A204.1 (cell line): ENCODE results near the gene CYTL1.
"Not testable (repeated sequence)": the region's sequence is repeated elsewhere in the genome, so short reads cannot be mapped to it uniquely, and the experiment has no call there.

Source experiments
- FAIRE-seq: peaks from 2 replicates; lab custom pipeline; 2012; peaks lifted over from hg19 to GRCh38; lab: Jason Lieb, UNC

Gene CYTL1

DNA sequence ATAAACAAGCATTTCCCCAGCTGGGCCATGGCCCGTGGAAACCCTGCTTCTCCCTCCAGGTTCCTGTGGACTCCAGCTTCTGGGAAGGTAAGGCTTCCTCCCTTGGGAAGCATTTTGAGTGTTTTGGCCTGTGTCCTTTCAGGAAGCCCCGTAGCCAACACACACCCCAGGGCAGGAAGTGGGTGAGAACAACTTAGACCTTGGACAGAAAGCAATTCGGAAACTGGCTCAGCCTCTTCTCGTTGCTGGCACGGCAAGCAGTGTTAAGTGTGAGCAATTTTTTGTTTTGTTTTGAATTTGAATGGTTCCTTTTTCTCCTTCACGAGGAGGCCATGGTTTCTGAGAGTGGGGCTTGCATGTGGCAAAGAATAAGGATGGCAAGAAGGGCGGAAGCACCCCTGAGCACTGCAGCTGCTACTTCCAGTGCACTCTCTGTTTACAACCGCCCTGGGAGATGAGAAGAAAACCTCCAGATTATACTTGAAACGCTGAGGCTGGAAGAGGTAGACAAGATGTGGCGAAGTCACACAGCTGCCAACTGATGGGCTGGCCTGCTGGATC is 14.1 kb upstream of the CYTL1 start:
- no peak for FAIRE-seq

DNA sequence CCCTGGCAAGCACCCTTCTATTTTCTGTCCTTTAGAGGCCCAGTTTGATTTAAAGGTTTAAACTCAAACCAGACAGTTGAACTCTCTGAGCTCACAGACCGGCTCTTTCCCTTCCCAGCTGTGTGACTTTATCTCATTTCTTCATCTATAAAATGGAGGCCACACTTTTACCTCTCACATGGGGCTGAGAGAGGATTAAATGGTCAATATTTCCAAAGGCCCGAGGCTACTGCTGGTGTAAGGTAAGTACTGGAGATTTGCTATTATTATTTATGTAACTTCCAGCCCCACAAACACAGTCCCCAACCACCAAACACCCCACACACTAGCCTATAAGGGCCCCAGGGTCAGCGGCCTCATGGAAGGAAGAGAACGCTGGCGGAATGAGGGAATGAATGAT is 13.6 kb upstream of the CYTL1 start:
- no peak for FAIRE-seq

DNA sequence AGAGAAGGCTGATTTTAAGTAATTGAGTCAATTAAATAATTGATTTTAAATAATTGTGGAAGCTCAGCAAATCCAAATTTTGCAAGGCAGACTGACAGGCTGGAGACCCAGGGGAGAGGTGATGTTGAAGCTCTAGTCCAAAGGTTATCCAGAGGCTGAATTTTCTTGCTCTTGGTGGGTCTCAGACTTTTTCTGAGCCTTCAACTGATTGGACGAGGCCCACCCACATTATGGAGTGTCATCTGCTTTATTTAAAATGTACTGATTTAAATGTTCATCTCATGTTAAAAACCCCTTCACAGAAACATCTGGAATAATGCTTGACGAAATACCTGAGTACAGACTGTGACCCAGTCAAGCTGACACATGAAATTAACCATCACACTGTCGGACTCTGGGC is 11.7 kb upstream of the CYTL1 start:
- FAIRE-seq: no peak

DNA sequence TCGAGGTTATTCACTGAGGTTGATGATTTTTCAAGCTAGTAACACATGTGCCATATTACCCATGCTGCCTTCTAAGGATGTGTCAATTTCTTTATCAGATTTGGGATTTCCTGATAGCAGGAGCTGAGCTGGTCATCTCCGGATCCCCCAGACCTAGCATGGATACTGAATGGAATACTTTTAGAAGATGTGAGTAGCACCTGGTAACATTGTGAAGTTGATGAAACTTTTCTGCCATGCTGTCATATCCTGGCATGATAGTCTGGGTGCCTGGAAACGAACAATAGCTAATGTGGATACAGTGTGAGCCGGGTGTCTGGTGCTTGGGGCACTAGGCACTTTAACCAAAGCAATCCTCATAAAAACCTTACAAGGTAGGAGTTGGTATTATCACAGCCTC is 11.0 kb upstream of the CYTL1 start:
- no peak for FAIRE-seq

DNA sequence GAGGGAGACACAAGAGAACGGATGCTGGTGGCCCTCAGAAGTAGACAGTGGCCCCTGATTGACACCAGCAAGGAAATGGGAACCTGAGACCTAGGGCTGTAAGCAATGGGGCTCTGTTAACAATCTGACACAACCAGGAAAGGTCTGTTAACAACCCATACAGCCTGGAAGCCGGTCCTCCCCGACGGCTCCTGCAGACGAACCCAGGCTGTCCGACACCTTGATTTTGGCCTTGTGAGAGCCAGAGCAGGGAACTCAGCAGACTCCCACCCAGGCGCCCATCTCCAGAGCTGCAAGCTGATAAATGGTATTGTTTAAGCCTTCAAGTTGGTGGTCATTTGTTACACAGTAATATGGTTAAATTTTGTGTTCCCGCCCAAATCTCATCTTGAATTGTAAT is 10.2 kb upstream of the CYTL1 start:
- no peak for FAIRE-seq

DNA sequence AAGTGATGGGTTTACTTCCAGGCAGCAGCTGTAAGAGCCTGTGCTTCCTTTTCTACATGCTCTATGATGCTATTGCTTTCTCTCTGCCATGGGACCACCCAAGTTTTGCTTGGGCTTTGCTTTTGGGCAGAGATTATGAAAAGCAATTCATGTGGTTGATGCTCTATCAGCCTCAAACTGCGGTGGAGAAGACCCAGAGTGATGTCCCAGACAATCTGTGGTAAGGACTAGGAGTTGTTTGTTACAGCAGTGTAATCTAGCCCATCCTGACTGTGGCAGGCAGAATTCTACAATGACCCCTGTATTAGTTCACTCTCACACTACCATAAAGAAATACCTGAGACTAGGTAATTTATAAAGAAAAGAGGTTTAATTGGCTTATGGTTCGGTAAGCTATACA is 9.2 kb upstream of the CYTL1 start:
- FAIRE-seq: no peak

DNA sequence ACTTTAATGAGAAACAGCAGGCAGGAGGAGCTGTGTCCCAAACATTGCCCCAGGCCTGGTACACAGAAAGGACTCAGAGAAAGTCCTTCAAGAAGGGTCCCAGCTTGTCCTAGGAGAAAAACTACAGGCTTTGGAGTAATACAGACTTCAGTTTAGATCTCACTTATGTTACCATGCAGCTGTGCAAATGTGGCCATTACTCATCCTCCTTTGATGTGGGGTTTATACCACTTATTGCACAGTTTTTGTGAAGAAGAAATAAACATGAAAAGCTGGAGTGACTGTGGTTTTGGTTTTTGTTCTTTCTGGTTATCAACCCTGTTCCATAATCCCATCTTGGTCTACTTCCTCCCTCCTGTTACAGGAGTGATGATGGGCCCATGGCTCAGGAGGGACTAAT is 8.1 kb upstream of the CYTL1 start:
- no peak for FAIRE-seq

DNA sequence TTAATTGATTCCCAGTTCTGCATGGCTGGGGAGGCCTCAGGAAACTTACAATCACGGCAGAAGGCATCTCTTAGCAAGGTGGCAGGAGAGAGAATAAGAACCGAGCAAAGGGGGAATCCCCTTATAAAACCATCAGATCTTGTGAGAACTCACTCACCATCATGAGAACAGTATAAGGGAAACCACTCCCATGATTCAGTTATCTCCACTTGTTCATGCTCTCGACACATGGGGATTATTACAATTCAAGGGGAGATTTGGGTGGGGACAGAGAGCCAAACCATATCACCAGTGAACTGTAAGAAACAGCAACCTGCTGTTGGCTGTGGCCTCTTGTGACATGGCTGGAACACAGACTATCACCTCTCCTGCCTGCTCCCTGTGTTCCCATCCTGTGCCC is 7.1 kb upstream of the CYTL1 start:
- FAIRE-seq: no peak

DNA sequence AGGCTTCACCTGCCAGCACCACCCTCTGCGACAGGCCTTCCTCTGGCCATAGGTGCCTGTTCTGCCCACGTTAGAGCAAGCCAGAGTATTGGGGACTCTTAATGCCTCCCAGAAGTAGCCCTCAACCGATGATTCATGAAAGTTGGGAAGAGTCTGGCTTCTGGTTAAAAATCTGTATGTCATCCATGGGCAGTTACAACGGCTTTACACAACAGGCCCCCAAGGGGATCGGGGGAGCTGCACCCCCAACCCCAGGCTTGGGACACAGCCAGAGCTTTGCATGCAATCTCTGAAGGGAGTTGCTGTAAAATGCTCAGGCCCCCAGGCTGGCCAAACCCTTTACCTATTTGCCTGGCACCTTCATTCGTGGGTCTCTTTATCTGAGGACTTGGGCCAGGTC is 5.4 kb upstream of the CYTL1 start:
- FAIRE-seq: no peak

DNA sequence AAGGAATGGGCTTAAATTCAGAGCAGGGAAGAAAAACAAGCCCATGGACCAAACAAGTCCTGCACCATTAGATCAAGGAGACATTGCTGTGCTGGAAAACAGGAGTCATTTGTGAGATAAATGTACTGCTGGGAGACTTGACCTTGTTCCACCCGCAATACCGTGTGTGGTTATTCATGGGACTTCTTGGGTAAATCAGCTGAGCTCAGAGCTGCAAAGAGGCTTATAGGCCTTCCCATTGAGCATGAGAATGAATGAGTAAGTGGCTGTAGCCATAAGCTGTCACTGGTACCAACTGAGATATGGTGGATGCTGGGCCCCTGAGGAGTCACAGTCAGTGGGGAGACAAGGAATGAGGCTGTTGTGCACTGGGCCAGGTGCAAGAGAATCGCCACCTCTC is 2.3 kb upstream of the CYTL1 start:
- FAIRE-seq: no peak

DNA sequence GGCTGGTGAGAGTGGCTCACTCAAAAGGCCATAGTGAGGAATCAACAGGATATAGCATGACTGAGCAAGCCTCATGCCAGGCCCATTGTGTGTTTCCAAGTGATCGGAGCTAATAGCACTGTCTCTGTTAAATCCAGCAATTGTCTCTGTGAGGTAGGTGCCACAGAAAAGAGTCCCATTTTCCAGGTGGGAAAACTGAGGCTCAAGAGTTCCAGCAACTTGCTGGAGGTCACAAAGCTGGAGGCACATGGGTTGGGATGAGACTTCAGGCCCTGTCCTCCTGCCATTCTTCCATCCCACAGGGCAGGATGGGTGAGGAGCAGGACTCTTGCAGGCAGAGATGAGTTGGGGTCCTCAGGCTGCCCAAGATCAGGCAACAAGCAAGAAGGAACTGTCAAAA is 1.1 kb upstream of the CYTL1 start:
- no peak for FAIRE-seq

DNA sequence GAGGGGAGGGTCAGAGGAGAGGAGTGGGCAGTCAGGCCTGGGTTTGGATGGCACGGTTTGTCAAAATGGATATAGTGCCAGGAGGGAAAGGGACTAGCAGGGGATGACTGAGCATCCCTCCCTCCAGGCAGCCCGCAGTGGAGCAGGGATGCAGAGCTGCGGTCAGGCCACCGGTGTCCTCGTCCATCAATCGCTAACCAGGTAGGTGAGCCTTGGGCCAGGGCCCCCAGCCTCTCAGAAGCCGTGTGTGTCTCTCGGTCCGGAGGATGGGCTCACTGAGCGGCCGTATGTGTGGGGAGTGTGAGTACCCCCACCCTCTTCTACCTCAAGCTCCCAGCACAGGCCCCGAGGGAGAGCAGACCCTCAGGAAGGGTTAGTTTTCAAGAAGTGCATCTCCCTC is 538 bp upstream of the CYTL1 start:
- FAIRE-seq: no peak

DNA sequence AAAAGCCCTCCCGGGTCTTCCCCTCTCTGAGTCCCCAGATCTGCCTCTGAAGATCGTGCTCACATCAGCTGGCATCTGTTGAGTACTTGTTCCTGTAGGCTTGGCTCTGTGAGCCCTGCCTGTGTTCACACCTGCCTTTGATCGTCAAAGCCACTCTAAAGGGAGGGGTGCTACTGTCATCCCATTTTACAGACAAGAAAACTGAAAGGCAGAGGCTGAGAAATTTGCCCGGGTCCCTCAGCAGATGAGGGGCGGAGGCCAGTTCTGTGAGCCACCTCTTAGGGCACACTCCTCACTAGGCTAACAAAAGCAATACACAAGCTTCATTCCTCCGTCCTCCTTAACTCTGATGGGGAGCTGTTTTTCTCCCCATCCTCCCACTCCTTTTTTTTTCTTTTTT is 655 bp downstream of the CYTL1 start:
- FAIRE-seq: no peak

DNA sequence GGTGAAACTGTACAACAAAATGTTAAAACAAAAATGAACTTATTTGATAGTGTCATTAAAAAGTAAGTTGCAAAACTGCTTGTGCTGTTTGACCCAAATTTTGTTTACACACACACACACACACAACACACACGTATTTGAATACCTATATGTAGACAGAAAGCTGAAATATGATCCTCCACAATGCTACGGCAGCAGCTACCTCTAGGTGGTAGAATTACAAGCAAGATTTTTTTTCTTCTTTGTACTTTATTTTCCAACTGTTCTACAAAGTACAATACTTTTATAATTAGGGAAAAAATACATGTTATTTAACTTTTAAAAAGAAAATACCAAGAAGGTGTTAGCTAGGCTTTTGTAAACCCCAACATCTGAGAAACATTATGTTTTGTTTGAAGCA is 1.2 kb downstream of the CYTL1 start:
- no peak for FAIRE-seq

DNA sequence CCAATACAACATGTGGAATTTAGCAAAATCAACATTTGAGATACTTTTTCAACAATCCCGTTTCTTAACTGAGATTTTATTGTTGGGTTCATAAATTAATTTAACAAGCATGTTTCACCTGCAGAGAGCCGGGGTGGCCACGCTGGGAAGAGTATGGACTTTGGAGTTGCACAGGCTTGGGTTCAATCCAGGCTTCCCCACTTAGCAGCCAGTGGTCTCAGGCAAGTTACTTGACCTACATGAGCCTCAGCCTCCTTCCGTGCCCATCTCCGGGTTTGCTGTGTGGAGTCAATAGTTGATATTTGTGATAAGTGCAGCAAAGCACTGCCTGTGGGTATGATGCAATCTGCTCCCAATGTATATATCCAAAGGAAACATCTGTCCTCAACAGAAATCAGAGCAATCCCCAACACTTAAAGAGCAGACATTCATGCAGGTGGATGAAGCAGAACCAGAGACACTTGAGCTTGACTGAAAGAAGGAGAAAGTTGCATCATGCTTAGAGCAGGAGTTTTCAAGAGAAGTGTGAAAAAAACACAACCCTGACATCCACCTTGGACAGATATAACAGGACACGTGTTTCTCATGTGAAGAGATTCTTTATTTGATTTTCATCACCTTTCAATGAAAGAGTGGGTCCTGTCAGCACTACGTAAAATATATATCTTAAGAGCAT is 5.1 kb downstream of the CYTL1 start:
- no peak for FAIRE-seq

DNA sequence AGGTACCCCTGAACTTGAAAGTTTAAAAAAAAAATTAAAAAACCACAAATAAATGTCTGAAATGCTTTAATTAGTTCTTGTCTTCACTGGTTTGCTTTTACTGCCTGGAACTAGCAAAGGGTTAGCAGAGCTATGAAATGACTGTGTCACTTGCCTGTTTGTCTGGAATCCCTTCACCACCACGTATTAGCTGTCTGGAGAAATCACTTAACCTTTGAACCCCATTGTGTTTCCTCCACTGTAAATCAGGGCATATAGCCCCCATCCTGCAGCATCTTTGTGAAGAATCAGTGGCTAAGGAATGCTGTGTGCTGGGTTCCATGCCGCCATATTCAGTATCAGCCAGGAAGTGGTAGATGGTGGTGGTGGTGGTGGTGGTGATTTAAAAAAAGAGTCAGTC is 6.3 kb downstream of the CYTL1 start:
- no peak for FAIRE-seq

DNA sequence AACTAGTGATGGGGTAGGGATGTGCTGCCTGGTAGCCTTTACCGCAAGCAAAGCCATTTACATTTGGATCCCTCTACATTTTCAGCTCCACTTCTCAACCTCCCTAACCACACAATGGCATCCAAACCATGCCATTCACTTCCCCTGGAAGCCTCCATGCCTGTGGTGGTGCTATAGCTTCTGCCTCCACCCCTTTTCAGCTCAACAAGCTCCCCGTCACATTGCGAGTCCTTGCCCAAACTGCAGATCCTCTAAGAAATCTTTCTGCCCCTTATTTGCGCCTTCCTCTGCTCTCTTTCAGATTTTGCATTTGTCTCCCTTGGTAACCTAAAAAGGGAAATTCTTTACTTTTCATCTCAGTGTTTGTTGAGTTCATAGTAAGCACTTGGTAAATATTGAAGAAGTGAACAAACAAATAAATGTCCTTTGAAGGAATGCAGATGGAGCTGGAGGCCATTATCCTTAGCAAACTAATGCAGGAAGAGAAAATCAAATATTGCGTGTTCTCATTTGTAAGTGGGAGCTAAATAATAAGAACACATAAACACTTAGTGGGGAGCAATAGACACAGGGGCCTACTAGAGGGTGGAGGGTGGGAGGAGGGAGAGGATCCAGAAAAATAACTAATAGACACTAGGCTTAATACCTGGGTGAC is 6.9 kb downstream of the CYTL1 start:
- FAIRE-seq: no peak

DNA sequence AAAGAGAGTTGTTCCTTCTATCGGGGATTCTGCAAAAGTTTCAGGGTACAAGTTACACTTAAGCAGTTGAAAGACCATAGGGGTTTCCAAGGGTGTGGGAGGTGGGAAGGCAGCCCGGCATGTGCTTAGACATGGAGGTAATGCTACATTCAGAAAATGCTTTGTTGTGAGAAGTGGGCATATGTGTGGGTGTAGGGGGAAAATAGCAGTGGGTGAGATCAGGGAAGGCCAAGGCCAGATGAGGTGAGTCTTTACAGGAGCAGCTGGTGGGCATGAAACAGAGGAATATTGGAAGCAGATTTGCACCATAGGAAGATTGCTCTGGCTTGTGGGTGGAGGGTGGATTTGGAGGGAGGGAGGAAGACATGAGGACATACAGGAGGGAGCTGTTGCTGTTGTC is 8.3 kb downstream of the CYTL1 start:
- no peak for FAIRE-seq

DNA sequence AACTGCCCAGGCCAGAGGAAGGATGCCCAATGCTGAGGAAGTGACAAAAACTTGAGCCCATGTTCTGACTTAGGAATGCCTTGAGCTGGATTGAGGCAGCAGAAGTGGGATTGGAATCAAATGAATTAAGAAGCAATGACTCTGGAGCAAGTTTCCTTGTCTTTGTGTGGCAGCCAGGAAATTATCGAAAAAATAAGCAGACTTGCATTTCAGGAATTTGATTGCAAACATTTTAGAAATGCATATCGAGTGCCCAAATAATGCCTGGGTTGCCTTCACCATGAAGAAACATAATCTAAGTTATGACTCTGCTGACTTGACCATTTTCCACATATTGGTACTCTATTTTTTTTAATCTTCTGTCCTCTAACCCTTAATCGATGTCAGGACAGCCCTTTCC is 9.5 kb downstream of the CYTL1 start:
- no peak for FAIRE-seq

DNA sequence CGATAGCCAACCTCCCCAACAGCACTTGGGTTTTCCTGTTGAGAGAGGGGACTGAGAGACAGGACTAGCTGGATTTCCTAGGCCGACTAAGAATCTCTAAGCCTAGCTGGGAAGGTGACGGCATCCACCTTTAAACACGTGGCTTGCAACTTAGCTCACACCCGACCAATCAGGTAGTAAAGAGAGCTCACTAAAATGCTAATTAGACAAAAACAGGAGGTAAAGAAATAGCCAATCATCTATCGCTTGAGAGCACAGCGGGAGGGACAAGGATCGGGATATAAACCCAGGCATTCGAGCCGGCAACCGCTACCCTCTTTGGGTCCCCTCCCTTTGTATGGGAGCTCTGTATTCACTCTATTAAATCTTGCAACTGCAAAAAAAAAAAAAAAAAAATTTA is 12.3 kb downstream of the CYTL1 start:
- FAIRE-seq: not testable (repeated sequence)

DNA sequence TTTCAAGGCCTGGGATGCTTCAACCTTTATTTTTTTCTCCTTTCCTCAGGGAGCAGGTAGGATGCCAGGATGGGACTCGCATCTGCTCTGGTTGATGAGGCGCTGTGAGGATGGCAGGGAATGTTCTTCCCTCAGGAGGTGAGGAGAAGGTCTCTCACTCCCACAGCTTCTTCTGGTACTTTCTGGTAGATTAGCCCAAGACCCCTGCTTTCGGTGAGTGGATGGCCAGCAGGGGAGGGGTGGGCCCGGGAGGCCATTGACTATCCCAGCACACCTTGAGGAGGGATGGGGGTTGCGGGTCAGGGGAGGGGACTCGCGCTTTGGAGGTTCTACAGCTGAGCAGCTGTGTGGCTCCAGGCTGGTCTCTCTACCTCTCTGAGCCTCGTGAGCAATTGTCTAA is 14.8 kb downstream of the CYTL1 start:
- no peak for FAIRE-seq

DNA sequence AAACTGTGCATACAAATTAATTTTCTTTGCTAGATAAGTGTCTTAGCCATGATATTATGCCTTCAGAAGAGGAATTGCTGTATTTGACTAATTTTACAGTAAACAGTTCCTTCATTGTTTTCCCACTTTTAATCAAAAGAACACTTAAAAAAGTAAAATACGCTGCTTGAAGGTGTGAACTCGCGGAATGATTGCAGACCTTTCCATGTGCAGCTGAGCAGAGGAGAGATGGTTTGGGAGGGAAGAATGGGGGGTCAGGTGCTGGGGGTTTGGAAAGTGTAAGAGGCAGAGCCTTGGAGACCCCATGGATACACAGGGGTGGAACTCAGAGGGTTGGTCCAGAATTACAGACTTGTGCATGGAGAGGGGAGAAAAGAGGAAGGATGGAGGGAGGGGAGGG is 15.3 kb downstream of the CYTL1 start:
- FAIRE-seq: no peak

DNA sequence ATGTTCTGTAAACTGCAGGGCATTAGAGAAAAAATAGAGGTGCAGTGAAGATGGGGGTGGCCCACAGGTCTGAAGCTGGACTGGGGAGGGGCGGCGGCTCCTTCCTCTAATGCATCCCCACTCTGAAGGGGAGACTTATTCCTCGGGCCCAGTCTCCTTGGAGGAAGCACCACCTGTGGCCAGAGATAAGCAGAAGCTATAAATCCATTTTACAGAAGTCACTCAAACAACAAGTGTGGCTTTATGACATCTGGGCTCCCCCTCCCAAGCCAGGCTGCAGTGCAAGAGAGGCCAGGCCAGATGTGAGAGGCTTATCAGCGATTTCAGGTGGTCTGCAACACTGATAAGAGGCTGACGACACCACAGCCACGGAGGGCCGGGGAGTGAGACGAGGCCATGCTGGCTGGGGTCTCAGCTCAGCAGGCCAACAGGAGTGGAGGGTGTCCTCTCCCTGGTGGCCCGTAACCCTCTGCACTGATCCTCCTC is 15.8 kb downstream of the CYTL1 start:
- no peak for FAIRE-seq

DNA sequence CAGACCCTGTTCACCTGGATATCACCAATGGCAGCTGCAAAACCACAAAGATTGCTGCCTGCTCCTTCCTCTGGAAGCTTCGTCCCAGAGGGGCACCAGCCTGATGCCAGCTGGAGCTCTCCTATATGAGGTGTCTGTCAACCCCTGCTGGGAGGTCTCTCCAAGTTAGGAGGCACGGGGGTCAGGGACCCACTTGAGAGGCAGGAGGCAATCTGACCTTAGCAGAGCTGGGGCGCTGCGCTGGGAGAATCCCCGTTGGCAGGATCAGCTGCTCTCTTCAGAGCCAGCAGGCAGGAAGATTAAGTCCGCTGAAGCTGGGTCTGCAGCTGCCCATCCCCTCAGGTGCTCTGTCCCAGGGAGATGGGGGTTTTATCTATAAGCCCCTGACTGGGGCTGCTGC is 17.6 kb downstream of the CYTL1 start:
- not testable (repeated sequence) for FAIRE-seq
